ENCODE results near the gene ATE1.

ATE1 gene

DNA sequence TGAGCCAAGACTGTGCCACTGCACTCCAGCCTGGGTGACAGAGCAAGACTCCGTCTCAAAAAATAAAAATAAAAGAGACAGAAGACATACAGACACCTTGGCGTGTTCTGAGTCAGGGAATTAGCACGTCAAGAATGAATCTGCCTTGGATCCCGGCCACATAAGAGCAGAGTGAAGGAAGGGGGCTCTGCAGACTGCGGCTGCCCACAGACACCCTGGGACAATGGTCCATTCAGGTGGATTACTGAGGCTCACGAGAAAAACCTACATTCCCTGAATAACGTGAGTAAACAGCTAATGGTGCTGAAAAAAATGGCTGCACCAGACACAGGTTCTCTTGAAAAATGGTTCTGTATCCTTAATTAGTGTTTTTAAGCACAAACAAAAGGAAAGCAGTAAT is 229.5 kb downstream of the ATE1 start:
- TF ChIP-seq, protein P1, sequence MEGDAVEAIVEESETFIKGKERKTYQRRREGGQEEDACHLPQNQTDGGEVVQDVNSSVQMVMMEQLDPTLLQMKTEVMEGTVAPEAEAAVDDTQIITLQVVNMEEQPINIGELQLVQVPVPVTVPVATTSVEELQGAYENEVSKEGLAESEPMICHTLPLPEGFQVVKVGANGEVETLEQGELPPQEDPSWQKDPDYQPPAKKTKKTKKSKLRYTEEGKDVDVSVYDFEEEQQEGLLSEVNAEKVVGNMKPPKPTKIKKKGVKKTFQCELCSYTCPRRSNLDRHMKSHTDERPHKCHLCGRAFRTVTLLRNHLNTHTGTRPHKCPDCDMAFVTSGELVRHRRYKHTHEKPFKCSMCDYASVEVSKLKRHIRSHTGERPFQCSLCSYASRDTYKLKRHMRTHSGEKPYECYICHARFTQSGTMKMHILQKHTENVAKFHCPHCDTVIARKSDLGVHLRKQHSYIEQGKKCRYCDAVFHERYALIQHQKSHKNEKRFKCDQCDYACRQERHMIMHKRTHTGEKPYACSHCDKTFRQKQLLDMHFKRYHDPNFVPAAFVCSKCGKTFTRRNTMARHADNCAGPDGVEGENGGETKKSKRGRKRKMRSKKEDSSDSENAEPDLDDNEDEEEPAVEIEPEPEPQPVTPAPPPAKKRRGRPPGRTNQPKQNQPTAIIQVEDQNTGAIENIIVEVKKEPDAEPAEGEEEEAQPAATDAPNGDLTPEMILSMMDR (IDR thresholded peaks at IDR 0.05; ENCODE audit: low read depth, low read length) = no peak
- H3K9me3 ChIP-seq = no peaks in the 10 kb centered on the region
- H3K27me3 ChIP-seq = no peaks in the 10 kb centered on the region
- H3K36me3 ChIP-seq = no peaks in the 10 kb centered on the region
- peaks cover 7% of the 10 kb centered on the region for H3K4me1 ChIP-seq
- DNase-seq = no peak
- H3K4me3 ChIP-seq (ENCODE audit: low read depth, low read length) = no peak overlapping the region

DNA sequence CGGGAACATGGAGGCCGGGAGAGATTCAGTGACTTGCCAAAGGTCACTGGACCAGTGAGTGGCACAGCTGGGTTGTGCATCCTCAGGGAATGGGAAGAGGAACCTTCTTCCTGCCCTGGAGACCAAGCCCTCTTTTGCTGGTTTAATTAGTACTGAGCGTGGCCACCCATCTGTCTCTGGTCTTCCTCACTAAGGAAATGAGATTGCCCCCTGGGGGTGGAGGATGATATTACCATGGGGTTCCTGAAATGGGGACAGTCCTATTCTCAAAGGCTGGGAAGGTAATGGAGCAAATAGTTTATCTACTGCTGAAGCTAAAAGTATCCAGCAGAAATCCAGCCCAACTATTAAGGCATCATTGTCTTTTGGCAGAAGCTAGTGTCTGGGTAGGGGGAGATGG is 231.0 kb downstream of the ATE1 start:
- Histone ChIP-seq H3K4me1 (peaks cover 7% of the 10 kb centered on the region), H3K4me3 (ENCODE audit: low read depth, low read length) (no peak overlapping the region), H3K27me3 (no peaks in the 10 kb centered on the region), H3K9me3 (no peaks in the 10 kb centered on the region), H3K36me3 (no peaks in the 10 kb centered on the region)
- DNase-seq = peak; percentile 59
- TF ChIP-seq, protein P1 (IDR thresholded peaks at IDR 0.05; ENCODE audit: low read depth, low read length) = peak; percentile 65

DNA sequence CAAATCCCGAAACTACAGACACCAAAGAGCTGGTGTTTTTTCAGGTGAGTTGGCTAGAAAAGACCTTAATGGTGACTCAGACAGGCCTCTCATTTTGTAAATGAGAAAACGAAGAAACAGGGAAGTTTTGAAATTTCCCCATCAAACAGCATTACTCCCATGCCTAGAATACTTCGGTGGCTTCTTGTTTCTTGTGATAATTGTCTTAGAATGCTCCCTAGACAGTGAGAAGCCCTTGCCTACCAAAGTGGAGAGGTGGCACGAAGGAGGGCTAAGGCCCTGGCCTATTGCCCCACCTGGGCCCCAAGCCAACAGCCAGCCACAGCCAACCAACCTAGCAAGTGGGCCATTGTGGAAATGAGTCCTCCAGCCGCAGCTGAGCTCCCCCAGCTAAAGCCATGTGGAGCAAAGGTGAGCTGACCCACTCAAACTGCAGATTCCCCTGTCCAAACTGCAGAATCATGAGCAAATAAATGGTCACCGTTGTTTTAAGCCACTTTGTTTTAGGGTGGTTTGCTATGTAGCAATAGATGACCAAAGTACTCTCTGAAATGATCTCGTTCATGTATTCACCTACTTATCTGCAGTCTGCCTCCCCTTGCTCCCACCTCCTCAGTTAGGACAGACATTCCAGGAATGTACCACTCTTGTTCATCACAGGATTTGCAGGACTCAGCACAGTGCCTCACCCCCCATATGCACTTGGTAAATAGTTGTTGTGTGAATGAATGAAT is 231.9 kb downstream of the ATE1 start:
- no peaks in the 10 kb centered on the region for H3K9me3 ChIP-seq
- no peak for DNase-seq
- TF ChIP-seq, protein P1 (IDR thresholded peaks at IDR 0.05; ENCODE audit: low read depth, low read length) = no peak
- H3K4me1 ChIP-seq = peaks cover 7% of the 10 kb centered on the region
- H3K4me3 ChIP-seq (ENCODE audit: low read depth, low read length) = no peak overlapping the region
- no peaks in the 10 kb centered on the region for H3K36me3 ChIP-seq
- H3K27me3 ChIP-seq = no peaks in the 10 kb centered on the region

DNA sequence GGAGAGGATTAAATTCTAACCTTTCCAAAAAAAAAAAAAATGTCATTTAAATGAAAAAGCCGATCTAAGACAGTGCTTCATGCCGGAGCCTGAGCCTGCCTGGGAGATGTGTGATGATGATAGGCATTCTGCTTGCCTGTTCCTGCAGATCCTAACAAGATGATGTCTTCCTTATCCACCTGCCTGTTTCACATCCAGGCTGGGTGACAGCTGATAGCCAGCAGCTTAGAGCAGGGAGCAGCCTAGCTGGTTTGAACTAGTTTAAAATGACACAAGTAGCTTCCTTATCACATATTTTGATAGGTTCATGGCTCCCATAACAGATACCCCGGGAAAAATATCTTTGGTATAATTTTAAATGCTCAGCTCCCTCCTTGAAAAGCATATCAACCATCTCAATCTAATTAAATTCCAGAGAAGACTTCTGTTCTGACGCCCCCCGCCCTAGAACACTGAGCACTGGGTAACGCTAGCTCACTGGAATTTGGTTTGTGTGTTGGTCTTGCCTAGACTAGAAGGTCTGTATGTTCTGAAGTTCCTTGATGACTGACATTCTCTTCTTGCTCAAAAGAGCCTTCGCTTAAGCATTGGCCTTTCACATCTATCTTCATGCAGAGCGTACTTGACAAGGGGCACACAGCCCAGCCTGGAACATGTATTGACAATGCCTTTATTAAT is 232.7 kb downstream of the ATE1 start:
- no peak overlapping the region for H3K4me3 ChIP-seq (ENCODE audit: low read depth, low read length)
- peak; percentile 51 for DNase-seq
- no peaks in the 10 kb centered on the region for H3K27me3 ChIP-seq
- no peaks in the 10 kb centered on the region for H3K36me3 ChIP-seq
- TF ChIP-seq, protein P1 (IDR thresholded peaks at IDR 0.05; ENCODE audit: low read depth, low read length) = no peak
- peaks cover 7% of the 10 kb centered on the region for H3K4me1 ChIP-seq
- no peaks in the 10 kb centered on the region for H3K9me3 ChIP-seq

DNA sequence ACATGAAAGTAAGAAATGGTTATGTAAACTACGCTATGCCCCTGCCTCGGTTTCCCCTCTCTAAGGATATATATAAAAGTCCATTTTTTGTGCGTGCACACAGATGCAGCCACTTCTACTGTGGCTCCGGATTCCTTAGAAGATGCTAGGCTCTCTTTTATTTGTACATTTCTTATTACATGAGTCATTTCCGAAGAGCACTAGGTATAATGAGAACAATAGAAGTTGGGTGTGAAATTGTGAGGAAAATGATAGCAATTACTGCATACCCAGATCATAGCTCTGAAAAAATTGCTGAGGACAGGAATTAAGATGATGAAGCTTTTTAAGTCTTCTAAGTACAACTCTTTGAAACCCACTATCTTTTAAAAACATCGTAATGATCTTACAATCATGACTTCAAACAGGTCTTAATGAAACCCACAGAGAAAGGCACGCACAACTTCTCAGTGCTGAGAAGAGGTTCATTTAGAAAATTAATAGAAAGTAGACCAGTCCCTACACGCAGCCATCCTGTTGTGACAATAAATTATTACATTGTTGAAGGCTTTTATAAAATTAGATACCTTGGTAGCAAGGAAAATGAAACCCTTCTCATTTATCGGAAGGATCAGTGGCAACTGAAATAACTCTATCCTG is 233.4 kb downstream of the ATE1 start:
- Histone ChIP-seq H3K9me3 (no peaks in the 10 kb centered on the region), H3K4me3 (ENCODE audit: low read depth, low read length) (no peak overlapping the region), H3K4me1 (peaks cover 7% of the 10 kb centered on the region), H3K36me3 (no peaks in the 10 kb centered on the region), H3K27me3 (no peaks in the 10 kb centered on the region)
- DNase-seq = no peak
- TF ChIP-seq, protein P1 (IDR thresholded peaks at IDR 0.05; ENCODE audit: low read depth, low read length) = no peak

DNA sequence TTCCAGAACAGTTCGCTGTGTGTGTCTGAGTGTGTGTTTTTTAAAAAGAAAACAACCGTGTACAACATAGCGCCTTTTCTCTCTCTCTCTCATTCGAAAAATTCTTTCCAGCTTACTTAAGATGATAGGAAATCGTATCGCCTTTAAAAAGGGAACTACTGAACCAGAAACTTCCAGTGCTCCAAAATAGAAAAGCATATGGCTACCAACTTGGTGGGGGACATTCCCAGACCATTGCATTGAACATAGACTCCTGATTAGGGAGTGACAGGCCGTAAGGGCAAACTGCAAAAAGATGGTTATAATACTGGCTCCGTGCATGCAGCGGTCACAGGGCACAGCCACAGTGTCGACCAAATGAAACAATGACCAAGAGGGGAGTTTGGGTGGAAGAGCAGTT is 235.2 kb downstream of the ATE1 start:
- Histone ChIP-seq H3K36me3 (no peaks in the 10 kb centered on the region), H3K27me3 (no peaks in the 10 kb centered on the region), H3K9me3 (no peaks in the 10 kb centered on the region), H3K4me1 (peaks cover 7% of the 10 kb centered on the region), H3K4me3 (ENCODE audit: low read depth, low read length) (no peak overlapping the region)
- DNase-seq = no peak
- TF ChIP-seq, protein P1 (IDR thresholded peaks at IDR 0.05; ENCODE audit: low read depth, low read length) = no peak

Measured in BE2C (cell line).